Jurkat, Clone E6-1 (cell line): ENCODE measurements around the gene SH3RF3. TPM values are rescaled to one million over a fixed set of nuclear protein-coding genes. Genes with fewer than 3 reads are reported as not detected.

ENCODE experiments used
- DNase-seq: peaks from one replicate; pipeline ENCODE4 v3.0.0-alpha.2; 2011; ENCODE audit warnings: low read depth, low spot score
- H3K4me3 ChIP-seq: 2 replicates; pipeline ENCODE4 v1.5.1; 2011; ENCODE audit warnings: mild to moderate bottlenecking, low read length, control low read depth, moderate library complexity
- polyA plus RNA-seq: library from polyadenylated mRNA; unstranded; fragments of >200 nt; gene quantifications from one replicate; pipeline ENCODE4 v1.2.1, GENCODE V29; 2012; ENCODE audit warnings: missing spikeins; ENCODE audit not compliant: insufficient read length, insufficient read depth

SH3RF3 gene
- polyA plus RNA-seq: 1.2 TPM

GRCh38 chr2:109128616-109129355 is at the start of gene SH3RF3:
SH3RF3 (plus strand) TSS chr2:109129205.
- peak within 1 kb of the TSS; percentile 62 for H3K4me3 ChIP-seq
- DNase-seq: no peak

- no peak for DNase-seq
Measured at GRCh38 chr2:109079590-109079989, 49.4 kb upstream of the SH3RF3 start.

GRCh38 chr2:109080109-109080508 is 48.9 kb upstream of the SH3RF3 start:
- H3K4me3 ChIP-seq: no peak overlapping the region
- DNase-seq: no peak

More at GRCh38 chr2:109079590-109079989, 49.4 kb upstream of the SH3RF3 start:
- no peak overlapping the region for H3K4me3 ChIP-seq

- DNase-seq: no peak
- no peak overlapping the region for H3K4me3 ChIP-seq
Measured at GRCh38 chr2:109080757-109081156, 48.2 kb upstream of the SH3RF3 start.

GRCh38 chr2:109081374-109081773 is 47.6 kb upstream of the SH3RF3 start:
- no peak for DNase-seq
- no peak overlapping the region for H3K4me3 ChIP-seq

- DNase-seq: no peak
- H3K4me3 ChIP-seq: no peak overlapping the region
Measured at GRCh38 chr2:109083771-109084170, 45.2 kb upstream of the SH3RF3 start.

- no peak for DNase-seq
Measured at GRCh38 chr2:109084341-109084740, 44.7 kb upstream of the SH3RF3 start.

GRCh38 chr2:109085912-109086742 is 42.9 kb upstream of the SH3RF3 start:
- no peak for DNase-seq
- H3K4me3 ChIP-seq: no peak overlapping the region

More at GRCh38 chr2:109084341-109084740, 44.7 kb upstream of the SH3RF3 start:
- H3K4me3 ChIP-seq: no peak overlapping the region

- no peak for DNase-seq
- no peak overlapping the region for H3K4me3 ChIP-seq
Measured at GRCh38 chr2:109086743-109087020, 42.3 kb upstream of the SH3RF3 start.

- H3K4me3 ChIP-seq: no peak overlapping the region
- DNase-seq: no peak
Measured at GRCh38 chr2:109087055-109087663, 41.8 kb upstream of the SH3RF3 start.

- no peak overlapping the region for H3K4me3 ChIP-seq
- DNase-seq: no peak
Measured at GRCh38 chr2:109089602-109090300, 39.3 kb upstream of the SH3RF3 start.

GRCh38 chr2:109091526-109091925 is 37.5 kb upstream of the SH3RF3 start:
- H3K4me3 ChIP-seq: no peak overlapping the region
- no peak for DNase-seq

- DNase-seq: no peak
- H3K4me3 ChIP-seq: no peak overlapping the region
Measured at GRCh38 chr2:109094144-109094543, 34.9 kb upstream of the SH3RF3 start.

- no peak overlapping the region for H3K4me3 ChIP-seq
- no peak for DNase-seq
Measured at GRCh38 chr2:109098251-109098920, 30.6 kb upstream of the SH3RF3 start.

- DNase-seq: no peak
- H3K4me3 ChIP-seq: no peak overlapping the region
Measured at GRCh38 chr2:109098921-109099273, 30.1 kb upstream of the SH3RF3 start.

- H3K4me3 ChIP-seq: no peak overlapping the region
- peak; percentile 43 for DNase-seq
Measured at GRCh38 chr2:109102588-109103233, 26.3 kb upstream of the SH3RF3 start.

GRCh38 chr2:109105113-109105512 is 23.9 kb upstream of the SH3RF3 start:
- no peak for DNase-seq
- H3K4me3 ChIP-seq: no peak overlapping the region

GRCh38 chr2:109108740-109109139 is 20.3 kb upstream of the SH3RF3 start:
- no peak for DNase-seq
- H3K4me3 ChIP-seq: no peak overlapping the region

GRCh38 chr2:109109342-109109741 is 19.7 kb upstream of the SH3RF3 start:
- H3K4me3 ChIP-seq: no peak overlapping the region
- no peak for DNase-seq
